ENCODE measurements around the gene PTPRD. TPM values are rescaled to one million over a fixed set of nuclear protein-coding genes. Genes with fewer than 3 reads are reported as not detected.
"Not testable (repeated sequence)": the region's sequence is repeated elsewhere in the genome, so short reads cannot be mapped to it uniquely, and the experiment has no call there.

Gene PTPRD
- total RNA-seq, 1 donor from 2014 or later: 0.05 TPM

DNA sequence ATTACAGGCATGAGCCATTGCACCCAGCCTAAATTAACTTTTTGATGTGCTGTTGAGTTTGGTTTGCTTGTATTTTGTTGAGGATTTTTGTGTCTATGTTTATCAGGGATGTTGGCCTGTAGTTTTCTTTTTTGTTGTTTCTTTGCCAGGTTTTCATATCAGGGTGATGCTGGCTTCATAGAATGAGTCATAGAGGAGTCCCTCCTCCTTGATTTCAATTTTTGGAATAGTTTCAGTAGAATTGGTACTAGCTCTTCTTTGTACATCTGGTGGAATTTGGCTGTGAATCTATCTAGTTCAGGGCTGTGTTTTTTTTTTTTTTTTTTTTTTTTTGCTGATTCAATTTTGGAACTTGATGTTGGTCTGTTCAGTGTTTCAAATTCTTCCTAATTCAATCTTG is 1648.9 kb downstream of the PTPRD start:
- H3K27me3 Mint-ChIP-seq (ENCODE audit: insufficient read depth): no peaks in the 10 kb centered on the region
- H3K36me3 Mint-ChIP-seq (ENCODE audit: low read depth): no peaks in the 10 kb centered on the region
- H3K4me1 Mint-ChIP-seq (ENCODE audit: low read depth): no peaks in the 10 kb centered on the region
- H3K4me3 Mint-ChIP-seq: no peak overlapping the region
- no peak overlapping the region for H3K27ac Mint-ChIP-seq
- peaks cover 13% of the 10 kb centered on the region for H3K9me3 Mint-ChIP-seq
- intact Hi-C loops (cut with micrococcal nuclease): no loop called here
- no peak for DNase-seq (ENCODE audit: low spot score)

DNA sequence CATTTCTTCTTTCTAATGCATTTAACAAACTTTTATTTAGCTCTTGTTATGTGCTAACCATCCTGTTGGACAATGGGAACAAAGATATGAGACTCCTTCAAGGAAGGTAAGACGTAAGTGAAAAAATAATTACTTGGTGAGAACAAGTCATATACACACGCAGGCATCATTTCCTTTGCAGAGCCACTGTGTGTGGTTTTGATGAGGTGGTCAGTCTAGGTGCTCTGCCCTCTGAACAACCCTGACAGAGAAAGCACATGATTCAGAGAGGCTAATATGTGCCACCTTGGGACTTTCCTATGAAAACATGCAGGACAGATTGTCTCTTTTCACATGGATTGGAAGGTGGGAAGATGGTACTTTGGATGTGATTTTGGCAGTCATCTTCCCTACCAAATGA is 1650.7 kb downstream of the PTPRD start:
- Mint-ChIP-seq H3K36me3 (ENCODE audit: low read depth) (no peaks in the 10 kb centered on the region), H3K27me3 (ENCODE audit: insufficient read depth) (no peaks in the 10 kb centered on the region), H3K9me3 (peaks cover 13% of the 10 kb centered on the region), H3K27ac (no peak overlapping the region), H3K4me3 (no peak overlapping the region), H3K4me1 (ENCODE audit: low read depth) (no peaks in the 10 kb centered on the region)
- intact Hi-C loops (cut with micrococcal nuclease): no loop called here
- DNase-seq (ENCODE audit: low spot score): no peak

DNA sequence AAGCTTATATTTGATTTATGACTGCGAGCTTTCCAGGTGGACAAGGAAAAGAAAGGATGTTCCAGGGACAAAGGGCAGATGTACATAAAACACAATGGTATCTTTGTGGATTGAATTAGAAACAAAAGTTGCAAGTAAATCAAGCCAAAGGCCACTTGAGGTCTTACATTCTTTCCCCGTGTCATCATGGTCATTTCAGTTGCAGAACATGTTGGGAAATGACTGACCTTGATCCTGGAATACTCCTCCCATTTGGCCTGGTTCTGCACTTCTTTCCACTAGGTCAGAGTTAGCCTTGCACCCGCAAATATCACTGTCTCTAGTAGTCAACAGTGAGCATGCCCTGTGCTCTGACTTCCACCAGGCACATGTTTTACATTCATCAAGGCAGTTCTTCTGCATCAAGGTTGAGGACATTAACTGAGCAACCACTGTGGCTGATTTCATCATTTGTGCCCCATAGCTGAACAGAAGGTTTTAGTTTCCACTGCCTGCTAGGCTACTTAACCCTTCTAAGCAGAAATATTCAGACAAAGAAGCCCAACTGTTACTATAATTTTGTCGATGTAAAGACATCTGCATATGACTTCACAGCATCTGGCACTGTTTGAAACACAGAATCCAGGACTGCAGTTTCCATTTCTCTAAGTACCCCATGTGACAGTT is 1651.5 kb downstream of the PTPRD start:
- H3K4me3 Mint-ChIP-seq: no peak overlapping the region
- H3K9me3 Mint-ChIP-seq: peaks cover 13% of the 10 kb centered on the region

DNA sequence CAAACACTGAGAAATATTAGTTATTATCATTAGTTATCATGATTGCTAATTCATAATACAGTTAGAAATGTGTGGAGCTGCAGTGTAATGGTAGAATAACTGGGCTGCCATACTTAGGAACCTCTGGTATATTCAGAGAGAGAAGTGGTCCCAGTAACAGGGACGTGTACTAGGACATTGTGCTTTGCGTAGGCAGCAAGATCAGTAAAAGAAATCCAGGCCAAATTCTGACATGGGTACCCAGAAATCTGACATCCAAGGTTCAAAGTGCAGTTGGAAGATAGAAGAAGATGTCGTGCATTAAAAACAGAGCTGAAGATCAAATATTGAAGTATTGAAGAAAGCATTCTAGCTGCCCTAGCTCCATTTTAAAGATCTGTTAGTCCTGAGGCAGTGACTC is 1652.5 kb downstream of the PTPRD start:
- H3K27ac Mint-ChIP-seq: no peak overlapping the region
- intact Hi-C loops (cut with micrococcal nuclease): no loop called here
- no peaks in the 10 kb centered on the region for H3K4me1 Mint-ChIP-seq (ENCODE audit: low read depth)
- no peak overlapping the region for H3K4me3 Mint-ChIP-seq
- peaks cover 3% of the 10 kb centered on the region for H3K9me3 Mint-ChIP-seq
- H3K27me3 Mint-ChIP-seq (ENCODE audit: insufficient read depth): no peaks in the 10 kb centered on the region
- no peak for DNase-seq (ENCODE audit: low spot score)
- H3K36me3 Mint-ChIP-seq (ENCODE audit: low read depth): no peaks in the 10 kb centered on the region

More for the DNA sequence above, 1651.5 kb downstream of the PTPRD start:
- no peaks in the 10 kb centered on the region for H3K27me3 Mint-ChIP-seq (ENCODE audit: insufficient read depth)
- intact Hi-C loops (cut with micrococcal nuclease): no loop called here
- H3K27ac Mint-ChIP-seq: no peak overlapping the region
- no peak for DNase-seq (ENCODE audit: low spot score)
- no peaks in the 10 kb centered on the region for H3K4me1 Mint-ChIP-seq (ENCODE audit: low read depth)
- no peaks in the 10 kb centered on the region for H3K36me3 Mint-ChIP-seq (ENCODE audit: low read depth)

DNA sequence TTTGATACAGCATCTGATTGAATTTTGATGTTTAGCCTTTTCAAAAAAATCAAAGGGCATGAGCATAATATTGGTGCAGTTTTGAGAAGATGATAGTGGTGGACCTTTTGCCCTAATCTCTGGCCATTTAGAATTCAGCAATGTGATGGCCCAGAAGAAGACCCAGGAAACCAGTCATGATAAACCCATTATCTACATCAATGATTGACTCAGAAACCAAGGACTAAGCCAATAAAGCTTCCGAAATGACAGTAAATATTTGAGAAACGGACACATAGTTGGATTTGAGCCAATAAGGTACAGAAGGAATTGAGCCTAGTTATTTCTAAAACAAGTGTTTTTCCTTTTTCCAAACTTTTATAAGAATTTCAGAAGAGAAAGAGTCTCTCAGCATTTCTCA is 1654.4 kb downstream of the PTPRD start:
- peaks cover 3% of the 10 kb centered on the region for H3K9me3 Mint-ChIP-seq
- no peaks in the 10 kb centered on the region for H3K36me3 Mint-ChIP-seq (ENCODE audit: low read depth)
- intact Hi-C loops (cut with micrococcal nuclease): no loop called here

DNA sequence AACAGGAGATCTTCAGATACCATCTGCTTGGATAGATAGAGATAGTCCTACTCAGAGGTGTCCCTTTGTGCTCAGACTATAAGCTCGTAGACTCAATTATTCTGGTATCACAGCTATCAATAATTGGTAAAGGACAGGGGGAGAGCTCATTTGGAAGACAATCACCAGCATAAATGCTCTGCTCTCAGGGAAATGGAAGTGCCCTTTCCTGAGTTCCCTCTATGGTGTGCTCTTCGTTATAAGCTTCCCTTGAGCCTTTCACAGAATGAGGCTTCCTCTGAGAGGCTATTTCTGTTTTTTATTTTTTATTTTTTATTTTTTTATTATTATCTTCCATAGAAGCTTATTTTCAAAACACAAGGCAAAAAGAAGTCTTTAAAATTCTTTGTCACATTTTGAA is 1657.5 kb downstream of the PTPRD start:
- Mint-ChIP-seq H3K27me3 (ENCODE audit: insufficient read depth) (no peaks in the 10 kb centered on the region), H3K4me1 (ENCODE audit: low read depth) (no peaks in the 10 kb centered on the region), H3K4me3 (no peak overlapping the region), H3K9me3 (no peaks in the 10 kb centered on the region), H3K36me3 (ENCODE audit: low read depth) (no peaks in the 10 kb centered on the region), H3K27ac (no peak overlapping the region)
- intact Hi-C loops (cut with micrococcal nuclease): no loop called here
- no peak for DNase-seq (ENCODE audit: low spot score)

More for the DNA sequence above, 1654.4 kb downstream of the PTPRD start:
- Mint-ChIP-seq H3K27me3 (ENCODE audit: insufficient read depth) (no peaks in the 10 kb centered on the region), H3K4me1 (ENCODE audit: low read depth) (no peaks in the 10 kb centered on the region), H3K27ac (no peak overlapping the region), H3K4me3 (no peak overlapping the region)
- no peak for DNase-seq (ENCODE audit: low spot score)

DNA sequence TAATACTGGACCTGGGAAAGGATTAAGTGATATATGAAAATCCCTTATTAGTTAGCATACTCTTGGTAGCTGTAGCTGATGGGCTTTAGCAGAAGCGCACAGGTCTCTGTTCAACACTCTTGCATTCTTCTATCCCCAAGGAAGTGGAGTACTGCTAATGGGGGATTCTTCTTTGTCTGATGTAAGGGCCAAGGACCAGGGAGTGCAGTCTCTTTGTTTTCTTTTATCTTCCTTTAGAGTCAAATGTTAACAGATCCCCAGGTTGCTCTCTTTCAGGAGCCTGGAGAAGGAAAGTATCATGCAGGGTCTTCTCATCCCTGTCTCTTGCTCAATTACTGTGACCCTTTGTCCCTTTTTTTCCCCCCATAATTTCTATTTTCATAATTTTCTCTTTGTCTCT is 1666.3 kb downstream of the PTPRD start:
- intact Hi-C loops (cut with micrococcal nuclease): no loop called here
- H3K27me3 Mint-ChIP-seq (ENCODE audit: insufficient read depth): no peaks in the 10 kb centered on the region
- no peaks in the 10 kb centered on the region for H3K4me1 Mint-ChIP-seq (ENCODE audit: low read depth)
- DNase-seq (ENCODE audit: low spot score): no peak
- H3K36me3 Mint-ChIP-seq (ENCODE audit: low read depth): no peaks in the 10 kb centered on the region
- H3K9me3 Mint-ChIP-seq: no peaks in the 10 kb centered on the region
- H3K4me3 Mint-ChIP-seq: no peak overlapping the region
- H3K27ac Mint-ChIP-seq: no peak overlapping the region

DNA sequence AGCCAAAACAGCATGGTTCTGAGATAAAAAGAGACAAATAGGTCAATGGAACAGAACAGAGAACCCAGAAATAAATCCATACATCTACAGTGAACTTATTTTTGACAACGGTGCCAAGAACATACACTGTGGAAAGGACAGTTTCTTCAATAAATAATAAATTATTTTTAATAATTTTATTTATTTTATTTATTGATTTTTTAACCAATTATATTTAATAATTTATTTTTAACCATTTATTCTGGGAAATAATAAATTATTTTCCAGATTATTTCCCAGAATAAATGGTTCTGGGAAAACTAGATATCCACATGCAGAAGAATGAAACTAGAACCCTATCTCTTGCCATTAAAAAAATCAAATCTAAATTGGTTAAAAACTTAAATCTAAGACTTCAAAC is 1669.4 kb downstream of the PTPRD start:
- H3K9me3 Mint-ChIP-seq: no peaks in the 10 kb centered on the region
- H3K27me3 Mint-ChIP-seq (ENCODE audit: insufficient read depth): peaks cover 2% of the 10 kb centered on the region
- no peaks in the 10 kb centered on the region for H3K36me3 Mint-ChIP-seq (ENCODE audit: low read depth)
- DNase-seq (ENCODE audit: low spot score): no peak
- H3K27ac Mint-ChIP-seq: no peak overlapping the region
- H3K4me1 Mint-ChIP-seq (ENCODE audit: low read depth): no peaks in the 10 kb centered on the region
- H3K4me3 Mint-ChIP-seq: no peak overlapping the region
- intact Hi-C loops (cut with micrococcal nuclease): no loop called here

DNA sequence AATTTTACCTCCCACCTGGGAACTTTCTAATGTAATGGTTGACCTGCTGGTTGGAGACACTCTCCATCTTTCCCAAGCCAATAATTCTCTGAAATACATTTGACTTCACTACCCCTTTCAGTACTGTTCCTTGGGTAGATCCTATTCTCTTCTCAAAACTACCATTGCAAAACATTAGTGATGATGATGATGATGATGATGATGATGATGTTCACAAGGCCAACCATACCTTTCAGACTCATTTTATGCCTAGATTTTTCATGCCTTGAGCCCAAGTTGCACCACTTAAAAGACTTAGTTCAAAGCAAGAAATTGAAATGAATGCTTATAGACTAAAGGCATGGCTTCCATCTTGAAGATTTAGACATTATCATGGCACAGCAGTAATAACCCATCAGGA is 1672.2 kb downstream of the PTPRD start:
- Mint-ChIP-seq H3K27ac (no peak overlapping the region), H3K4me3 (no peak overlapping the region), H3K36me3 (ENCODE audit: low read depth) (no peaks in the 10 kb centered on the region), H3K4me1 (ENCODE audit: low read depth) (no peaks in the 10 kb centered on the region), H3K9me3 (no peaks in the 10 kb centered on the region), H3K27me3 (ENCODE audit: insufficient read depth) (peaks cover 2% of the 10 kb centered on the region)
- intact Hi-C loops (cut with micrococcal nuclease): no loop called here
- DNase-seq (ENCODE audit: low spot score): no peak

DNA sequence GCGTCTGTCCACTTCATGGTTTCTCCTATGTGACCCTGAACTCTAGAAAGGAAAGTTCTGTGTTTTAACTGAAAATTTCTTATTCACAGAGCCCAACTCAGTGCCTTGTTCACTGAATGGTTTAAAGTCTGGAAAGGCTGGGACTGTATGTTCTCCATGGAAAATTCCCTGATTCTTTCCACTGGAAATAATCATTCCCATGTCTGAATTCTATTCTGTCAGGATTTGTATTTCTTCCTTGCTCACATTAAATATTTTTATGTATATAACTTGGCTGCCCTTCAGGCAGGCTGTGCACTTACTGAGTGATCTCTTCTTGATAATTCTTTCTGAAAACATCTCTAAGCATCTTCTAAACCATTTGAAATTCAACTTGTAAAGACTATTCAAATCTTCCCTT is 1686.3 kb downstream of the PTPRD start:
- no peaks in the 10 kb centered on the region for H3K27me3 Mint-ChIP-seq (ENCODE audit: insufficient read depth)
- no peaks in the 10 kb centered on the region for H3K36me3 Mint-ChIP-seq (ENCODE audit: low read depth)
- intact Hi-C loops (cut with micrococcal nuclease): no loop called here
- H3K9me3 Mint-ChIP-seq: no peaks in the 10 kb centered on the region
- H3K4me1 Mint-ChIP-seq (ENCODE audit: low read depth): no peaks in the 10 kb centered on the region
- no peak overlapping the region for H3K4me3 Mint-ChIP-seq
- no peak for DNase-seq (ENCODE audit: low spot score)
- H3K27ac Mint-ChIP-seq: no peak overlapping the region

DNA sequence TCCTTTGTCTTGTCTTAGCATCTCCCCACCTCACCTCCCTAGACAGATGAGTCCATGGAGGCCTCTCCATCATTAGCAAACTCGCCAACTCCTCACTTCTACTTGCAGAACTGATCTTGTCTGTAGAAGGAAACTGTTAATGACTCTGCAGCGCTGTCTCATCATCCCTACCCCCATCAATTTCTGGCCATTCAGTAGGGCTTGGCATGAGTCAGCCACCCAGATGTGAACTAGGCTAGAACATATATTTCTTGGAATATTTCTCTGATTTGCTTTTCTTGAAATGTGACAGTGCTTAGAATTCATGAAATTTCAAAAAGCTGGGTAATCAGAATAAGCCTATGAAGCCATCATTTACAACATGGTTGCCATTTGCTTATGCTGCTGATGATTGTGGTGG is 1688.2 kb downstream of the PTPRD start:
- Mint-ChIP-seq H3K4me3 (no peak overlapping the region), H3K27me3 (ENCODE audit: insufficient read depth) (no peaks in the 10 kb centered on the region), H3K36me3 (ENCODE audit: low read depth) (no peaks in the 10 kb centered on the region), H3K9me3 (no peaks in the 10 kb centered on the region), H3K27ac (no peak overlapping the region), H3K4me1 (ENCODE audit: low read depth) (no peaks in the 10 kb centered on the region)
- DNase-seq (ENCODE audit: low spot score): no peak
- intact Hi-C loops (cut with micrococcal nuclease): no loop called here

DNA sequence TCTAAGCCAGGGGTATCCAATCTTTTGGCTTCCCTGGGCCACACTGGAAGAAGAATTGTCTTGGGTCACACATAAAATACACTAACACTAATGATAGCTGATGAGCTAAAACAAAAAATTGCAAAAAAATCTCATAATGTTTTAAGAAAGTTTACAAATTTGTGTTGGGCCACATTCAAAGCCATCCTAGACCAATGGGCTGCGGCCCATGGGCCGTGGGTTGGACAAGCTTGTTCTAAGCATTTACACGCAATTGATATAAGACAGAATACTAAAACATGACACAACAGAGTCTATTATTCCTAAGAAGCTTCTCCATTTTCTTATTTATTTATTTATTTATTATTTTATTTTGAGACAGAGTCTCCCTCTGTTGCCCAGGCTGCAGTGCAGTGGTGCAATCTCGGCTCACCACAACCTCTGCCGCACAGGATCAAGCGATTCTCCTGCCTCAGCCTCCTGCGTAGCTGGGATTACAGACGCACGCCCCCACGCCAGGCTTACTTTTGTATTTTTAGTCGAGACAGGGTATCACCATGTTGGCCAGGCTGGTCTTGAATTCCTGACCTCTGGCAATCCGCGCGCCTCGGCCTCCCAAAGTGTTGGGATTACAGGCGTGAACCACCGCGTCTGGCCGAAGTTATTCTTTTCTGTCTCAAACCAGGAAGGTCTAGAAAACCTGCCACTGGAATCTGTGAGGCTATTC is 1692.2 kb downstream of the PTPRD start:
- intact Hi-C loops (cut with micrococcal nuclease): not testable (repeated sequence)

DNA sequence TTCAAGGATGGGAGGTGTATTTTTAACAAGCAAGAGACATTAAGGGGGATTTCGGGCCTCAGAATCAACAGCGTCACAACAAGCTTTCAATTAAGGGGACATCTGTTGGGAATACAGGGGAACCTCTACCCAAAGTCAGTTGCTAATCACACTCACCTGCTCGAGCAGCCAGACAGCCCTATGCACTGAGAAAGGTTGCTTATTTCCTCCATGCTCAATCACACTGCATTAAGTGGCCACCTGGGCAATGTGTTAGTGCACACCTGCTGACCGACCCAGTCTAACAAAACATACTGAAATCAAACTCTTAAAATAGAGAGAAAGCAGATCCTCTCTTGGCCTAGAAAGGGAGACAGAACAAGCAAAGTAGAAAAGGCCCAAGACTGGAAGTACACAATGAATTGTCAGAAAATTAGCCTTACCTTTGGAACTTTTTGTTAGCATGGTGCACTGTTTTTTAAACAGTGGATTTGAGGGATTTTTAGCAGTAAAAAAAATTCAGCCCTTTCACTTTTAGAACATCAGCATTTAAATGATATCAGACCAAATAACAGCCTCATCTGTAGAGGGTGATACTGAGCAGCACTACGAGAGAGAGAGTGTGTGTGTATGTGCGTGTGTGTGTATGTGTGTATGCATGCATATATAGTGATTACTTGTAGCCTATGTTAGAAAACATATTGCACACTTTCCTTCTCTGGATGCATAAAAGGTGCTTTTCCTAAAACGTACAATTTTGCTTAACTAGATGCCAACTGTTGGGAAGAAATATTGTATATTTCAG is 1694.7 kb downstream of the PTPRD start:
- intact Hi-C loops (cut with micrococcal nuclease): no loop called here
- Mint-ChIP-seq H3K36me3 (ENCODE audit: low read depth) (no peaks in the 10 kb centered on the region), H3K27me3 (ENCODE audit: insufficient read depth) (no peaks in the 10 kb centered on the region), H3K9me3 (no peaks in the 10 kb centered on the region), H3K4me1 (ENCODE audit: low read depth) (no peaks in the 10 kb centered on the region), H3K4me3 (no peak overlapping the region), H3K27ac (no peak overlapping the region)
- DNase-seq (ENCODE audit: low spot score): no peak

More for the DNA sequence above, 1692.2 kb downstream of the PTPRD start:
- H3K27me3 Mint-ChIP-seq (ENCODE audit: insufficient read depth); H3K36me3 Mint-ChIP-seq (ENCODE audit: low read depth); H3K9me3 Mint-ChIP-seq; H3K27ac Mint-ChIP-seq; DNase-seq (ENCODE audit: low spot score); H3K4me1 Mint-ChIP-seq (ENCODE audit: low read depth); H3K4me3 Mint-ChIP-seq: not testable (repeated sequence)
